GM12891 (cell line): ENCODE data around the gene SPAG9.

Source experiments
- PAX5 ChIP-seq: IDR thresholded peaks from 2 replicates; pipeline ENCODE4 v1.6.1; 2011; ENCODE audit warnings: low read length, moderate library complexity, mild to moderate bottlenecking; ENCODE audit not compliant: insufficient read depth, severe bottlenecking
- POLR2A ChIP-seq: IDR thresholded peaks from 2 replicates; pipeline ENCODE4 v1.6.1; 2011; ENCODE audit warnings: low read depth, low read length, control low read depth
- POLR2AphosphoS5 ChIP-seq: IDR thresholded peaks from 2 replicates; pipeline ENCODE4 v1.6.1; 2011; ENCODE audit warnings: low read depth, low read length, control low read depth
- TAF1 ChIP-seq: IDR thresholded peaks from 2 replicates; pipeline ENCODE4 v1.6.1; 2011; ENCODE audit warnings: low read depth, low read length, control low read depth

- TF ChIP-seq POLR2A: no peak
- no peak for TF ChIP-seq POLR2AphosphoS5
- no peak for TF ChIP-seq TAF1
- no peak for TF ChIP-seq PAX5
These were observed 114.9 kb downstream of the SPAG9 start for GRCh38 chr17:51005768-51006167.
